HG03439 (cell line): ENCODE measurements around the gene SLC7A11.

Experiments
- ATAC-seq: cut with Tn5 transposase; IDR thresholded peaks from one replicate; pipeline ENCODE4 v1.9.1; 2021; ENCODE audit warnings: mild to moderate bottlenecking, moderate library complexity; ENCODE audit not compliant: unreplicated experiment

SLC7A11 gene

GRCh38 chr4:138174981-138175794 lies 67.0 kb downstream of the SLC7A11 start:
- ATAC-seq: no peak

- ATAC-seq: no peak
Measured at GRCh38 chr4:138164208-138164607, 77.9 kb downstream of the SLC7A11 start.

GRCh38 chr4:138163171-138163570 lies 79.0 kb downstream of the SLC7A11 start:
- ATAC-seq: no peak

- no peak for ATAC-seq
Measured at GRCh38 chr4:138162259-138162658, 79.9 kb downstream of the SLC7A11 start.

- ATAC-seq: no peak
Measured at GRCh38 chr4:138161351-138161750, 80.8 kb downstream of the SLC7A11 start.

GRCh38 chr4:138158746-138159297 lies 83.3 kb downstream of the SLC7A11 start:
- ATAC-seq: no peak

GRCh38 chr4:138140879-138141278 lies 101.3 kb downstream of the SLC7A11 start:
- ATAC-seq: no peak

- no peak for ATAC-seq
Measured at GRCh38 chr4:138138774-138139173, 103.4 kb downstream of the SLC7A11 start.

GRCh38 chr4:138135610-138136009 lies 106.5 kb downstream of the SLC7A11 start:
- no peak for ATAC-seq

- ATAC-seq: no peak
Measured at GRCh38 chr4:138118270-138118669, 123.9 kb downstream of the SLC7A11 start.

- ATAC-seq: no peak
Measured at GRCh38 chr4:138115053-138115452, 127.1 kb downstream of the SLC7A11 start.

- peak; percentile 96 for ATAC-seq
Measured at GRCh38 chr4:138114434-138114833, 127.7 kb downstream of the SLC7A11 start.
